CD4-positive, alpha-beta T cell treated with Interleukin-21 for 1 hour (primary cell): ENCODE data around the gene TCF12.
"Not testable (repeated sequence)": the region's sequence is repeated elsewhere in the genome, so short reads cannot be mapped to it uniquely, and the experiment has no call there.

Experiments used
- DNase-seq: peaks from one replicate; pipeline ENCODE4 v3.0.0-alpha.2; 2020

The TCF12 gene

GRCh38 chr15:56916825-56917477, 1.5 kb upstream of the TCF12 start:
- no peak for DNase-seq

- peak; percentile 17 for DNase-seq
Observed at GRCh38 chr15:56917652-56918045, 795 bp upstream of the TCF12 start.

GRCh38 chr15:56919031-56919608, 676 bp downstream of the TCF12 start:
- DNase-seq, result peak; percentile 65

GRCh38 chr15:56919609-56920366, 1.3 kb downstream of the TCF12 start:
- DNase-seq, result peak; percentile 13

- no peak for DNase-seq
Observed at GRCh38 chr15:56920367-56920627, 1.9 kb downstream of the TCF12 start.

GRCh38 chr15:56923174-56923591, 4.7 kb downstream of the TCF12 start:
- no peak for DNase-seq

GRCh38 chr15:56927816-56928215, 9.4 kb downstream of the TCF12 start:
- DNase-seq, result no peak

- no peak for DNase-seq
Observed at GRCh38 chr15:56929399-56929798, 11.0 kb downstream of the TCF12 start.

GRCh38 chr15:56929933-56930332, 11.5 kb downstream of the TCF12 start:
- DNase-seq, result no peak

- no peak for DNase-seq
Observed at GRCh38 chr15:56930669-56931313, 12.3 kb downstream of the TCF12 start.

GRCh38 chr15:56931639-56932508, 13.4 kb downstream of the TCF12 start:
- no peak for DNase-seq

GRCh38 chr15:56932509-56932868, 14.0 kb downstream of the TCF12 start:
- not testable (repeated sequence) for DNase-seq

GRCh38 chr15:56933410-56933809, 15.0 kb downstream of the TCF12 start:
- no peak for DNase-seq

GRCh38 chr15:56933811-56934210, 15.4 kb downstream of the TCF12 start:
- DNase-seq, result no peak

GRCh38 chr15:56934269-56934668, 15.8 kb downstream of the TCF12 start:
- DNase-seq, result no peak

GRCh38 chr15:56936929-56937328, 18.5 kb downstream of the TCF12 start:
- DNase-seq, result no peak

GRCh38 chr15:56939257-56939656, 20.8 kb downstream of the TCF12 start:
- no peak for DNase-seq

- no peak for DNase-seq
Observed at GRCh38 chr15:56940388-56940787, 21.9 kb downstream of the TCF12 start.

GRCh38 chr15:56942118-56942517, 23.7 kb downstream of the TCF12 start:
- no peak for DNase-seq

- no peak for DNase-seq
Observed at GRCh38 chr15:56943403-56943802, 25.0 kb downstream of the TCF12 start.

- no peak for DNase-seq
Observed at GRCh38 chr15:56944485-56944884, 26.0 kb downstream of the TCF12 start.

- no peak for DNase-seq
Observed at GRCh38 chr15:56946150-56946549, 27.7 kb downstream of the TCF12 start.
